Measurements from ENCODE around the gene CASZ1.

CASZ1 gene

GRCh38 chr1:10635085-10635896 lies 161.2 kb downstream of the CASZ1 start:
- DNase-seq (ENCODE audit: low read depth) = no peak

- no peak for DNase-seq (ENCODE audit: low read depth)
These were observed 161.9 kb downstream of the CASZ1 start for GRCh38 chr1:10634428-10635084.

GRCh38 chr1:10634075-10634427 lies 162.4 kb downstream of the CASZ1 start:
- no peak for DNase-seq (ENCODE audit: low read depth)

- DNase-seq (ENCODE audit: low read depth) = no peak
These were observed 163.0 kb downstream of the CASZ1 start for GRCh38 chr1:10633416-10633815.

- DNase-seq (ENCODE audit: low read depth) = no peak
These were observed 163.8 kb downstream of the CASZ1 start for GRCh38 chr1:10632691-10633090.

- DNase-seq (ENCODE audit: low read depth) = no peak
These were observed 164.4 kb downstream of the CASZ1 start for GRCh38 chr1:10631811-10632593.

GRCh38 chr1:10631121-10631810 lies 165.2 kb downstream of the CASZ1 start:
- DNase-seq (ENCODE audit: low read depth) = no peak

GRCh38 chr1:10630661-10631120 lies 165.8 kb downstream of the CASZ1 start:
- DNase-seq (ENCODE audit: low read depth) = no peak

- DNase-seq (ENCODE audit: low read depth) = no peak
These were observed 166.5 kb downstream of the CASZ1 start for GRCh38 chr1:10629816-10630571.

GRCh38 chr1:10629091-10629815 lies 167.2 kb downstream of the CASZ1 start:
- DNase-seq (ENCODE audit: low read depth) = no peak

GRCh38 chr1:10628685-10629084 lies 167.8 kb downstream of the CASZ1 start:
- no peak for DNase-seq (ENCODE audit: low read depth)

- DNase-seq (ENCODE audit: low read depth) = no peak
These were observed 169.5 kb downstream of the CASZ1 start for GRCh38 chr1:10626791-10627410.

- no peak for DNase-seq (ENCODE audit: low read depth)
These were observed 170.2 kb downstream of the CASZ1 start for GRCh38 chr1:10626131-10626731.

- no peak for DNase-seq (ENCODE audit: low read depth)
These were observed 170.9 kb downstream of the CASZ1 start for GRCh38 chr1:10625554-10625953.

- no peak for DNase-seq (ENCODE audit: low read depth)
These were observed 171.4 kb downstream of the CASZ1 start for GRCh38 chr1:10625076-10625475.

GRCh38 chr1:10624256-10625050 lies 172.0 kb downstream of the CASZ1 start:
- no peak for DNase-seq (ENCODE audit: low read depth)

GRCh38 chr1:10623686-10624145 lies 172.7 kb downstream of the CASZ1 start:
- no peak for DNase-seq (ENCODE audit: low read depth)

- DNase-seq (ENCODE audit: low read depth) = no peak
These were observed 173.3 kb downstream of the CASZ1 start for GRCh38 chr1:10622910-10623685.
